T-helper 22 cell (primary cell): ENCODE measurements around the gene NAXD.
"Not testable (repeated sequence)": the region's sequence is repeated elsewhere in the genome, so short reads cannot be mapped to it uniquely, and the experiment has no call there.

Source experiments
- DNase-seq: peaks from one replicate; pipeline ENCODE4 v3.0.0-alpha.2; 2020; ENCODE audit warnings: low read depth

NAXD gene

DNA sequence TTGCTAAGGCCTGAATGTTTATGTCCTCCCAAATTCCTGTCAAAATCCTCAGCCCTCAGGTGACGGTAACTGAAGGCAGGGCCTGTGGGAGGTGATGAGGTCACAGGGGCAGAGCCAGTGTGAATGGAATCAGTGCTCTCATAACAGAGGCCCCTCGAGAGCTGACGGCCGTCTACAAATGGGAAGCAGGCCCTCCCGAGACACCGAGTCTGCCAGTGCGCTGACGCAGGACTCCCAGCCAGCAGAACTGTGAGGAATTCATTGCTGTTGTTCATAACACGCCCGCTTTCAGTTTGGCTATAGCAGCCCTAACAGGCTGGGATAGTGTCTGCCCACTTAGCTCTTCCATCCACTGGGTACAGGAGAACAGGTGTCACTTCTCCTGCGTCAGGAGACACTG lies 49.3 kb downstream of the NAXD start:
- DNase-seq = no peak

- no peak for DNase-seq
Measured at GRCh38 chr13:110665491-110666254, 50.3 kb downstream of the NAXD start.

DNA sequence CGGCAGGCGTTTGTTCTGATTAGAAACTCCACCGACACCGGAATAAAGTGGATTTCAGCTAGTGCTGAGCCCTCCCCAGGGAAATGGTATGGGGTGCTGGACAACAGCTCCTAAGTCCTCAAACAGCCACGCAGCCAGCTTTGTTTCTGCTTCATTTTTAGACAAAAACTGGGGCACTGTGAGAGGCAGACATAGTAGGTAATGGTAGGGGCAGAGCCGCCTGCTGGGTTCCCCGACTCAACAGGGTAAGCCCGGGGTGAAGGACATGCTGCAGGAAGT lies 50.8 kb downstream of the NAXD start:
- no peak for DNase-seq

GRCh38 chr13:110669036-110669435 lies 53.7 kb downstream of the NAXD start:
- no peak for DNase-seq

- not testable (repeated sequence) for DNase-seq
Measured at GRCh38 chr13:110669814-110670213, 54.5 kb downstream of the NAXD start.

GRCh38 chr13:110676595-110677587 lies 61.5 kb downstream of the NAXD start:
- no peak for DNase-seq

- DNase-seq = no peak
Measured at GRCh38 chr13:110677731-110678545, 62.6 kb downstream of the NAXD start.

- DNase-seq = no peak
Measured at GRCh38 chr13:110680852-110681251, 65.5 kb downstream of the NAXD start.

- no peak for DNase-seq
Measured at GRCh38 chr13:110681868-110682550, 66.7 kb downstream of the NAXD start.

- DNase-seq = no peak
Measured at GRCh38 chr13:110682746-110683145, 67.4 kb downstream of the NAXD start.

- no peak for DNase-seq
Measured at GRCh38 chr13:110683203-110683883, 68.0 kb downstream of the NAXD start.

DNA sequence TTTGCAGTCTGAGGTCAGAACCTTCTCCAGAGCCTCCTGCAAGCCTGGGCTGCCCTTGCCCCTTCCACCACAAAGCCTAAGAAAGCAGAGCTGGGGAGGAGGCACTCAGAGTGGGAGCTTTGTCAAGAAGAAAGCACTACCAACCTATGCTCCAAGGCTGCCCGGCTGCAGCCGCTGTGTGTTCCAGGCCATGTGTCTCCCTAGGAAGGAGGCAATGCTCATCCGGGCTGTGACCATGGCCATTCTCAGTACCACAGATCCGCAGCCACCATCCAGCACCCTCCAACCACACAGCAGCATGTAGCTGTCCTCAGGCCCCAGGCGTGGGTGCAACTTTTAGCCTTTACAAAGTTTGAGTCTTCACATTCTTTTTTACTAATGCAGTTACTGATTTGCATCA lies 68.6 kb downstream of the NAXD start:
- DNase-seq = no peak

- DNase-seq = no peak
Measured at GRCh38 chr13:110684388-110685056, 69.2 kb downstream of the NAXD start.

GRCh38 chr13:110685305-110686020 lies 70.1 kb downstream of the NAXD start:
- no peak for DNase-seq

DNA sequence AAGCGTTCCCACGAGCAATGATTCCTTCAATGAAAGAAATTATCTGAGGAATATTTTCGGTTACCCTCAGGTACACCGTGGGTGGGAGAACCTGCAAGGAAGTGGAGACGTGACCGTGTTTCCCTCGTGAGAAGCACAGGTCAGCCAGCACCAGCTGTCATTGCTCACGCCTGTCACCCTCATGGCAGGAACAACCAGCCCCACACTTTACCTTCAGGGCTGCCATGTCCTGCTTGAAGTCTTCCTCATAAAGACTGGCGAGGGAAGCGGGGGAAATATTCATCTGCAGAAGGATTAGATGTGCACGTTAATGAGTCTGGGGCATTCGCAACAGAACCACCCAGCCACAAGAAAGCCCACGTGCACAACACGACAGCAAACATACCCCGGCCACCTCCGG lies 72.4 kb downstream of the NAXD start:
- no peak for DNase-seq

DNA sequence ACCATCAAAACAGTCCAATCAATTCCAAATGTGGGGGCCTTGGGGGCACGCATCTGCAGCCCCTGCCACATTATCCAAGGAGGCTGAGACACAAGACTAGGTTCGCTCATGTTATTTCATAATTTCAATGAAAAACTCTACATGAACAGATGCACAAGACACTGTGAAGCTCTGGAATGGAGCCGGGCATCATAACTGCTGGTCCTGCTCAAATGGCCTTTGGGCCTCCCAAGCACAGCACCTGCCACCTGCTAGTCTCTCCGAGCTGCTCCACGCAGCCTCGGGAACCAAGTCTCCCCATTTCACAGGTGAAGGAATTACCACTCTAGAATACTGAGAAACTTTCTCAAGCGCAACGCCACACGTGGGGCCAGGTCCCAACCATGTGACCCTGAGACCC lies 73.7 kb downstream of the NAXD start:
- DNase-seq = no peak
